HG02943 (cell line): ENCODE measurements around the gene BARX2.

Experiments used
- ATAC-seq: cut with Tn5 transposase; IDR thresholded peaks from one replicate; pipeline ENCODE4 v1.9.1; 2021; ENCODE audit warnings: mild to moderate bottlenecking, low read depth, moderate library complexity; ENCODE audit not compliant: unreplicated experiment

The BARX2 gene

DNA sequence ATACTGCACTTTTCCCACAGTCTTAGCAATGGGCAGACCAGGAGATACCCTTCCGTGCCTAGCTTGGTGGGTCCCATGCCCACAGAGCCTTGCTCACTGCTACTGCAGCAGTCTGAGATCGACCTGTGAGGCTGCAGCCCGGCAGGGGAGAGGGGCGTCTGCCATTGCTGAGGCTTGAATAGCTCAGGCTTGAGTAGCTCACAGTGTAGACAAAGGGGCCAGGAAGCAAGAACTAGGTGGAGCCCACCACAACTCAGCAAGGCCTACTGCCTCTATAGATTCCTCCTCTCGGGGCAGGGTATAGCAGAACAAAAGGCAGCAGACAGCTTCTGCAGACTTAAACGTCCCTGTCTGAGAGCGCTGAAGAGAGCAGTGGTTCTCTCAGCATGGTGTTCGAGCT, 118.1 kb downstream of the BARX2 start:
- ATAC-seq: no peak
